A549 (cell line): Measurements from ENCODE around the gene RAD50. TPM values are rescaled to one million over a fixed set of nuclear protein-coding genes. Genes with fewer than 3 reads are reported as not detected.

Source experiments
- ATAC-seq, 2 experiments: fragments of 200-7000 bp in 1 of 2; fragments of >200 bp in 1 of 2; cut with Nextera tagmentation in 1 of 2; cut with Tn5 transposase in 1 of 2; 3 replicates each; pipeline versions ENCODE4 v1.8.0 to v1.9.1; 2018 to 2020; ENCODE audit warnings: mild to moderate bottlenecking in 1 of 2, moderate library complexity in 1 of 2
- CTCF ChIA-PET: fragments of 300-600 bp; sonication (Branson Sonifier 250); formaldehyde crosslinking; extraction: SDS; loops from one replicate; lab custom pipeline; 2021; ENCODE audit warnings: antibody characterized with exemption, inconsistent platforms; lab: Yijun Ruan, JAX
- POLR2A ChIA-PET: fragments of 350-600 bp; formaldehyde crosslinking; extraction: SDS; loops from one replicate; lab custom pipeline; 2021; ENCODE audit warnings: antibody characterized with exemption, inconsistent platforms; lab: Yijun Ruan, JAX
- DNase-seq, 2 experiments: peaks; one replicate each; pipeline versions ENCODE4 v3.0.0 to v3.0.0-alpha.2; 2011 to 2016; ENCODE audit warnings: low read depth in 1 of 2, low spot score in 1 of 2
- FAIRE-seq: peaks from 2 replicates; lab custom pipeline; 2011; peaks lifted over from hg19 to GRCh38; lab: Jason Lieb, UNC
- H3K27ac ChIP-seq, 2 experiments: fragments of >200 bp; sonication (Bioruptor Twin); formaldehyde crosslinking; 3 replicates each; pipeline ENCODE4 v1.5.1; 2016 to 2017
- H3K4me1 ChIP-seq: fragments of >200 bp; sonication (Bioruptor Twin); formaldehyde crosslinking; 3 replicates; pipeline ENCODE4 v1.6.1; 2016
- H3K4me2 ChIP-seq: fragments of >200 bp; sonication (Bioruptor Twin); formaldehyde crosslinking; 3 replicates; pipeline ENCODE4 v1.6.1; 2016
- H3K4me3 ChIP-seq: fragments of >200 bp; sonication (Bioruptor Twin); formaldehyde crosslinking; 3 replicates; pipeline ENCODE4 v1.5.1; 2016
- H3K9me3 ChIP-seq: fragments of >200 bp; sonication (Bioruptor Twin); formaldehyde crosslinking; 3 replicates; pipeline ENCODE4 v1.6.1; 2016
- BHLHE40 ChIP-seq: IDR thresholded peaks from 2 replicates; pipeline ENCODE4 v1.6.1; 2012; ENCODE audit warnings: low read depth, low read length, inconsistent platforms
- CBX8 ChIP-seq: fragments of 200-600 bp; sonication (generic); IDR thresholded peaks from 2 replicates; pipeline ENCODE4 v1.6.1; 2016
- CEBPB ChIP-seq, 2 experiments: fragments of >200 bp in 1 of 2; sonication (Bioruptor Twin) in 1 of 2; formaldehyde crosslinking in 1 of 2; IDR thresholded peaks; 2 replicates each; pipeline ENCODE4 v1.6.1; 2012 to 2016
- CHD2 ChIP-seq: fragments of 150-350 bp; IDR thresholded peaks from 2 replicates; pipeline ENCODE4 v1.6.1; 2014; ENCODE audit warnings: low read length; ENCODE audit not compliant: partially characterized antibody
- EHF ChIP-seq: fragments of 250-450 bp; sonication (Bioruptor Pico); IDR thresholded peaks from 2 replicates; pipeline ENCODE4 v1.5.0; 2020; ENCODE audit warnings: mild to moderate bottlenecking
- EP300 ChIP-seq, 2 experiments: fragments of >200 bp; sonication (Bioruptor Twin); formaldehyde crosslinking; IDR thresholded peaks; 2 replicates in 1 of 2; 3 replicates in 1 of 2; pipeline ENCODE4 v1.6.1; 2016 to 2017
- ESRRA ChIP-seq: fragments of 150-350 bp; IDR thresholded peaks from 2 replicates; pipeline ENCODE4 v1.6.1; 2014; ENCODE audit warnings: mild to moderate bottlenecking, low read length, borderline replicate concordance
- FOSL2 ChIP-seq, 2 experiments: fragments of 450-650 bp in 1 of 2; fragments of >200 bp in 1 of 2; sonication (Bioruptor Twin) in 1 of 2; formaldehyde crosslinking; IDR thresholded peaks; 2 replicates each; pipeline versions ENCODE4 v1.5.0 to v1.6.1; 2016 to 2020; ENCODE audit warnings: mild to moderate bottlenecking in 1 of 2, moderate library complexity in 1 of 2
- FOXS1 ChIP-seq: fragments of 250-450 bp; sonication (Bioruptor Pico); IDR thresholded peaks from 2 replicates; pipeline ENCODE4 v1.5.0; 2020; ENCODE audit warnings: mild to moderate bottlenecking, moderate library complexity
- GATA3 ChIP-seq: IDR thresholded peaks from 2 replicates; pipeline ENCODE4 v1.6.1; 2012; ENCODE audit warnings: borderline replicate concordance
- HOXA7 ChIP-seq: fragments of 250-450 bp; sonication (Bioruptor Pico); IDR thresholded peaks from 2 replicates; pipeline ENCODE4 v1.5.0; 2020; ENCODE audit warnings: mild to moderate bottlenecking, moderate library complexity
- HOXB13 ChIP-seq: fragments of 250-450 bp; sonication (Bioruptor Pico); IDR thresholded peaks from 2 replicates; pipeline ENCODE4 v1.5.0; 2020; ENCODE audit warnings: low read depth, mild to moderate bottlenecking, moderate library complexity
- JUN ChIP-seq, 2 experiments: fragments of >200 bp; sonication (Bioruptor Twin); formaldehyde crosslinking; IDR thresholded peaks; 2 replicates in 1 of 2; 3 replicates in 1 of 2; pipeline ENCODE4 v1.6.1; 2016 to 2017
- JUNB ChIP-seq: fragments of >200 bp; sonication (Bioruptor Twin); formaldehyde crosslinking; IDR thresholded peaks from 2 replicates; pipeline ENCODE4 v1.6.1; 2016
- KDM5A ChIP-seq: fragments of 200-600 bp; sonication (generic); IDR thresholded peaks from 2 replicates; pipeline ENCODE4 v1.6.1; 2016; ENCODE audit warnings: antibody characterized with exemption, mild to moderate bottlenecking
- MAX ChIP-seq: IDR thresholded peaks from 2 replicates; pipeline ENCODE4 v1.6.1; 2012
- NR3C1 ChIP-seq: fragments of >200 bp; sonication (Bioruptor Twin); formaldehyde crosslinking; IDR thresholded peaks from 3 replicates; pipeline ENCODE4 v1.6.1; 2017
- PHF8 ChIP-seq: fragments of 200-600 bp; sonication (generic); IDR thresholded peaks from 2 replicates; pipeline ENCODE4 v1.6.1; 2016; ENCODE audit warnings: low read depth, mild to moderate bottlenecking, antibody characterized with exemption, moderate library complexity, borderline replicate concordance
- POLR2A ChIP-seq: IDR thresholded peaks from 2 replicates; pipeline ENCODE4 v1.6.1; 2012; ENCODE audit warnings: mild to moderate bottlenecking, low read length
- REST ChIP-seq: fragments of 200-600 bp; sonication (generic); IDR thresholded peaks from 2 replicates; pipeline ENCODE4 v1.6.1; 2016; ENCODE audit warnings: antibody characterized with exemption, mild to moderate bottlenecking, moderate library complexity
- RFX5 ChIP-seq: fragments of 450-650 bp; IDR thresholded peaks from 2 replicates; pipeline ENCODE4 v1.7.1; 2014; ENCODE audit warnings: antibody characterized with exemption, mild to moderate bottlenecking, moderate library complexity
- TFCP2L1 ChIP-seq: fragments of 250-450 bp; sonication (Bioruptor Pico); IDR thresholded peaks from 2 replicates; pipeline ENCODE4 v1.5.0; 2021; ENCODE audit warnings: mild to moderate bottlenecking
- whole genome bisulfite sequencing: methylation state at CpG from one replicate; pipeline ENCODE4 v1.1.6; 2017; ENCODE audit errors: missing lambda C conversion rate; 5-methylcytosine and 5-hydroxymethylcytosine counted together
- polyA plus RNA-seq, 4 experiments: library from polyadenylated mRNA; depleted of rRNA in 3 of 4; stranded (reverse); fragments of >200 nt; fragmentation: RNase III in 1 of 4; extraction: RNeasy Plus Mini Kit Qiagen cat#74134 plus additional on column Dnase treatment in 1 of 4; gene quantifications; 2 replicates in 3 of 4; 3 replicates in 1 of 4; pipeline ENCODE4 v1.2.3, GENCODE V29; 2011 to 2017
- TF ChIP-seq, protein P1 (sequence below): fragments of 250-450 bp; sonication (Bioruptor Pico); IDR thresholded peaks from 2 replicates; pipeline ENCODE4 v1.5.0; 2020; ENCODE audit warnings: low read depth, mild to moderate bottlenecking, moderate library complexity
- TF ChIP-seq, protein P2 (sequence below): IDR thresholded peaks from 2 replicates; pipeline ENCODE4 v1.6.1; 2012

Gene RAD50
- polyA plus RNA-seq, 2 of the 4 experiments (the other 2 are of a cell fraction) = 39.6 to 81.5 TPM

- H3K27ac ChIP-seq = no peak overlapping the region
- no peak for TF ChIP-seq EHF (CRISPR knock-in tag)
- no peak for TF ChIP-seq JUNB
- TF ChIP-seq, protein P1, sequence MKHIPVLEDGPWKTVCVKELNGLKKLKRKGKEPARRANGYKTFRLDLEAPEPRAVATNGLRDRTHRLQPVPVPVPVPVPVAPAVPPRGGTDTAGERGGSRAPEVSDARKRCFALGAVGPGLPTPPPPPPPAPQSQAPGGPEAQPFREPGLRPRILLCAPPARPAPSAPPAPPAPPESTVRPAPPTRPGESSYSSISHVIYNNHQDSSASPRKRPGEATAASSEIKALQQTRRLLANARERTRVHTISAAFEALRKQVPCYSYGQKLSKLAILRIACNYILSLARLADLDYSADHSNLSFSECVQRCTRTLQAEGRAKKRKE = no peak
- no peak for TF ChIP-seq JUN (IDR thresholded peaks at IDR 0.05)
- no peak for TF ChIP-seq PHF8
- no peak for TF ChIP-seq FOSL2 (IDR thresholded peaks at IDR 0.05)
- no peak for TF ChIP-seq FOSL2 (CRISPR knock-in tag; IDR thresholded peaks at IDR 0.05)
- TF ChIP-seq FOXS1 (CRISPR knock-in tag) = no peak
- TF ChIP-seq HOXA7 (CRISPR knock-in tag) = no peak
- no peak for TF ChIP-seq EP300 (IDR thresholded peaks at IDR 0.05)
- H3K4me2 ChIP-seq = no peak overlapping the region
- no peaks in the 10 kb centered on the region for H3K4me1 ChIP-seq
- WGBS = 93% methylated on average over 3 of the region's 3 CpGs
- ATAC-seq (peak in 1 of 2 experiments; percentile 47; a peak in 2 of 6 replicates), FAIRE-seq (no peak), DNase-seq (no peak)
- no peak overlapping the region for H3K4me3 ChIP-seq
- CTCF ChIA-PET = interaction anchor here (1.2 to 1.5 kb wide), 2 partner anchors 9 to 159 kb away, joined by 3 read pairs; no protein-coding TSS in a partner anchor
- POLR2A ChIA-PET = no interaction called here
- no peaks in the 10 kb centered on the region for H3K9me3 ChIP-seq
Observed at GRCh38 chr5:132686193-132686592, 129.4 kb downstream of the RAD50 start.

GRCh38 chr5:132687995-132688394 is 131.2 kb downstream of the RAD50 start:
- CTCF ChIA-PET = interaction anchor here (2.4 kb wide), 1 partner anchor 11 kb away, joined by 7 read pairs; no protein-coding TSS in a partner anchor
- WGBS = 98% methylated on average over 5 of the region's 5 CpGs
- FAIRE-seq = no peak

GRCh38 chr5:132688536-132689339 is 132.0 kb downstream of the RAD50 start:
- CTCF ChIA-PET = interaction anchor here (2.4 kb wide), 1 partner anchor 11 kb away, joined by 7 read pairs; no protein-coding TSS in a partner anchor

More at GRCh38 chr5:132687995-132688394, 131.2 kb downstream of the RAD50 start:
- no peak overlapping the region for H3K4me3 ChIP-seq
- H3K4me1 ChIP-seq = peaks cover 4% of the 10 kb centered on the region; the same call in 1 of the 3 replicates
- TF ChIP-seq BHLHE40 (no peak), RFX5 (no peak), REST (no peak)
- no peak for ATAC-seq
- no peak overlapping the region for H3K27ac ChIP-seq
- no peak overlapping the region for H3K4me2 ChIP-seq
- DNase-seq = no peak
- H3K9me3 ChIP-seq = no peaks in the 10 kb centered on the region
- POLR2A ChIA-PET = no interaction called here

More at GRCh38 chr5:132688536-132689339, 132.0 kb downstream of the RAD50 start:
- no peaks in the 10 kb centered on the region for H3K9me3 ChIP-seq
- TF ChIP-seq EHF (CRISPR knock-in tag) (no peak), CBX8 (no peak), PHF8 (no peak), ESRRA (no peak), NR3C1 (no peak), KDM5A (no peak), MAX (no peak), GATA3 (no peak), EP300 (IDR thresholded peaks at IDR 0.05) (no peak), CHD2 (no peak), HOXB13 (CRISPR knock-in tag) (no peak), POLR2A (no peak), TFCP2L1 (CRISPR knock-in tag) (no peak), CEBPB (IDR thresholded peaks at IDR 0.05) (no peak)
- TF ChIP-seq, protein P2, sequence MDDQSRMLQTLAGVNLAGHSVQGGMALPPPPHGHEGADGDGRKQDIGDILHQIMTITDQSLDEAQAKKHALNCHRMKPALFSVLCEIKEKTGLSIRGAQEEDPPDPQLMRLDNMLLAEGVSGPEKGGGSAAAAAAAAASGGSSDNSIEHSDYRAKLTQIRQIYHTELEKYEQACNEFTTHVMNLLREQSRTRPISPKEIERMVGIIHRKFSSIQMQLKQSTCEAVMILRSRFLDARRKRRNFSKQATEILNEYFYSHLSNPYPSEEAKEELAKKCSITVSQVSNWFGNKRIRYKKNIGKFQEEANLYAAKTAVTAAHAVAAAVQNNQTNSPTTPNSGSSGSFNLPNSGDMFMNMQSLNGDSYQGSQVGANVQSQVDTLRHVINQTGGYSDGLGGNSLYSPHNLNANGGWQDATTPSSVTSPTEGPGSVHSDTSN = no peak
- POLR2A ChIA-PET = no interaction called here
- no peak overlapping the region for H3K27ac ChIP-seq
- no peak for DNase-seq
- peaks cover 5% of the 10 kb centered on the region; the same call in 1 of the 3 replicates for H3K4me1 ChIP-seq
- no peak overlapping the region for H3K4me3 ChIP-seq
- H3K4me2 ChIP-seq = no peak overlapping the region
- no peak for ATAC-seq
- 70% methylated on average over 7 of the region's 7 CpGs for WGBS
- no peak for FAIRE-seq
